ENCODE results near the gene MMP24.

GRCh38 chr20:35316086-35316485 lies 89.6 kb downstream of the MMP24 start:
- TF ChIP-seq POLR2AphosphoS5 (IDR thresholded peaks at IDR 0.05; ENCODE audit: low read depth, low read length), result no peak
- TF ChIP-seq, protein P1, sequence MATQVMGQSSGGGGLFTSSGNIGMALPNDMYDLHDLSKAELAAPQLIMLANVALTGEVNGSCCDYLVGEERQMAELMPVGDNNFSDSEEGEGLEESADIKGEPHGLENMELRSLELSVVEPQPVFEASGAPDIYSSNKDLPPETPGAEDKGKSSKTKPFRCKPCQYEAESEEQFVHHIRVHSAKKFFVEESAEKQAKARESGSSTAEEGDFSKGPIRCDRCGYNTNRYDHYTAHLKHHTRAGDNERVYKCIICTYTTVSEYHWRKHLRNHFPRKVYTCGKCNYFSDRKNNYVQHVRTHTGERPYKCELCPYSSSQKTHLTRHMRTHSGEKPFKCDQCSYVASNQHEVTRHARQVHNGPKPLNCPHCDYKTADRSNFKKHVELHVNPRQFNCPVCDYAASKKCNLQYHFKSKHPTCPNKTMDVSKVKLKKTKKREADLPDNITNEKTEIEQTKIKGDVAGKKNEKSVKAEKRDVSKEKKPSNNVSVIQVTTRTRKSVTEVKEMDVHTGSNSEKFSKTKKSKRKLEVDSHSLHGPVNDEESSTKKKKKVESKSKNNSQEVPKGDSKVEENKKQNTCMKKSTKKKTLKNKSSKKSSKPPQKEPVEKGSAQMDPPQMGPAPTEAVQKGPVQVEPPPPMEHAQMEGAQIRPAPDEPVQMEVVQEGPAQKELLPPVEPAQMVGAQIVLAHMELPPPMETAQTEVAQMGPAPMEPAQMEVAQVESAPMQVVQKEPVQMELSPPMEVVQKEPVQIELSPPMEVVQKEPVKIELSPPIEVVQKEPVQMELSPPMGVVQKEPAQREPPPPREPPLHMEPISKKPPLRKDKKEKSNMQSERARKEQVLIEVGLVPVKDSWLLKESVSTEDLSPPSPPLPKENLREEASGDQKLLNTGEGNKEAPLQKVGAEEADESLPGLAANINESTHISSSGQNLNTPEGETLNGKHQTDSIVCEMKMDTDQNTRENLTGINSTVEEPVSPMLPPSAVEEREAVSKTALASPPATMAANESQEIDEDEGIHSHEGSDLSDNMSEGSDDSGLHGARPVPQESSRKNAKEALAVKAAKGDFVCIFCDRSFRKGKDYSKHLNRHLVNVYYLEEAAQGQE (IDR thresholded peaks at IDR 0.05; ENCODE audit: insufficient read depth in 1 of 2, low read depth in 2 of 2, low read length in 2 of 2), result no peak
